A172 (cell line): ENCODE results near the gene SAC3D1. TPM values are rescaled to one million over a fixed set of nuclear protein-coding genes. Genes with fewer than 3 reads are reported as not detected.
A peak's percentile ranks its signal among the peaks of the same experiment; 100 is the strongest.

ENCODE experiments used
- DNase-seq: peaks from one replicate; pipeline ENCODE4 v3.0.0-alpha.2; 2015; ENCODE audit warnings: low spot score
- total RNA-seq: library from RNA; depleted of rRNA; stranded (reverse); fragments of >200 nt; shearing (Covaris generic); gene quantifications from 2 replicates; pipeline ENCODE4 v1.2.3, GENCODE V29; 2014

The SAC3D1 gene
- total RNA-seq, 1 experiment from 2014 or later = 44.0 TPM

DNA sequence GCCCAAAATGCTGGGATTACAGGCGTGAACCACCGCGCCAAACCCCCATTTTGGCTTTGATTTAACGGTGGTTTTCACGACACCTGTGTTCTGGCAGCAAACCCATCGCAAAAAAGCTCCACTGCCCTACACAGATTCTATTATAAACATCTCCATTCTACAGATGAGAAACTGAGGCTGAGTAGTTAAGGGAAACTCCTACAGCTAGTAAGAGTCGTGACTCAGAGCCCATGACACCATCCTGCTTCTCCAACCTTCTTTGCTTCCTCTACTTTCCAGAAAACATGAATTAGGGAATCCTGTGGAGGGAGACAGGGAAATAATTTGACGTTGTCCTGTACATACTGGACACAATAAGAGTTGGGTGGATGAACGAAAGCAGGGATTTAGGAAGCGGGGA, 14.2 kb upstream of the SAC3D1 start:
- DNase-seq = no peak

DNA sequence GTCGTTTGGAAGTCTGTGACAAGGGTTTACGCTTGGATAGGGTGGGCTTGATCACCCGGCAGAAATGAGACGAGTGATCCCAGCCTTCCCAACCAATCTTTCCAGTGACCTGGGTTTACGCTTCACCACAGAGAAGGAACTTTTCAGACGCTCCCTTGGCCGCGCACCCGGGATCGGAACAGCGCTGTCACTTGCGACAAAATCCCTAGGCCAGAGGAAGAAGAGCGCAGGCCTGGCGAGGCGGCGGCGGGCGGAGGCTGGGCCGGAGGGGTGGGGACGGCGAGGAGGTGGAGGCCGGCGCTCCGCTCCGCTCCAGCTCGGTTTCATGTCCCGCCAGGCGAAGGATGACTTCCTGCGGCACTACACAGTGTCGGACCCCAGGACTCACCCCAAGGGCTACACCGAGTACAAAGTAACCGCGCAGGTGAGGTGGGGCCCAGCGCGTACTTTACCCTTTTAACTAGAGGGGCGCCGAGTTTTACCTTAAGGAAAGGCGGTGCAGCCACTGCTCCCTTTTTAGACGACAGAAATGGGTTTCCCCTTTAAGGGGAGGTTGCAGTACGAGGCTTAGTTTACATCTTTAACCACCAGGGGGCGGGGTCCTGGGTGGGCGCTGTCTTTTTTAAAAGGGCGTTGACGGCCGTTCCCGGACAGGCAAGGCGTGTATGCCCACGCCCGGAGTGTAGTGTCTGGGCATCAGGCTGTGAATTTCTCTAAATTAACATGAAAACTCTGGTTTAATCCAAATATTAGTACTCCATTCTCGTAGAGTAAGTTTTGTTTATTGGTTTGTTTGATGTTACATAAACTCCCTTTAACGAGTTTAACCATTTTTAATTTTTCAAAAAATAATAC, 13.6 kb upstream of the SAC3D1 start, which contains the start of gene SNX15:
TSS of gene SNX15 (plus strand) at position 227 of the 855 bp plus-strand sequence. CDS start at position 326, 99 bp downstream.
- DNase-seq = peak; percentile 94

DNA sequence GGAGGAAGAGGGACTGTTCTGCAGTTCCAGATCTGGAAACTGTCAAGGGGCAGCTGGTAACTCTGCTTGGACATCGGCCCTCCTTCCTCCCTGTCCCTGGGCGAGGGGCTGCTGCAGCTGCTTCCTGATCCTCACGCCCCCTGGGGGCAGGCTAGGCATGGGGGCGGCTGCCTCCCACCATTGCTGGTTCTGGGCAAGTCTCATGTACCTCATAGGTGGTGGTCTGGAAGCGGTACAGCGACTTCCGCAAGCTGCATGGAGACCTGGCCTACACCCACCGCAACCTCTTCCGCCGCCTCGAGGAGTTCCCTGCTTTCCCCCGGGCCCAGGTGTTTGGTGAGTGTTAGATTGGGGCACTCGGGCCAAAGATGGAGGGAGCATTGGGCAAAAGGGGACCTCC, 8.8 kb upstream of the SAC3D1 start:
- no peak for DNase-seq

DNA sequence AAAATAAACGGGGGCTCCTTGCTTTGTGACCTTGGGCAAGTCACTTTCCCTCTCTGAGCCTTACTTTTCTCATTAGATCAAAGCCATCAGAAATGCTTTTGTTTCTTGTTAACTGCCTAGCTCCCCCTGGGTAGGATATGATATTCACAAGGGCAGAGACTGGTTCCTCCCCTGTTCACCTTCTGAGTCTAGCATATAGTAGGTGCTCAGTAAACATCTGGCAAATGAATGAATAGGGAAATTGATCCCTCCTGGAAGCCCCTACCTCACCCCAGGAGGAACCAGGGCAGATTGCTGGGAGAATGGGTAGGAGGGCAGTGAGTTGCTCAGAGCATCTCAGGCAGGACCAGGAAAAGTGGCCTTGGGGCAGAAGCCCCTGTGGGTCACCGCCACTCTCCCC, 6.6 kb upstream of the SAC3D1 start:
- no peak for DNase-seq

DNA sequence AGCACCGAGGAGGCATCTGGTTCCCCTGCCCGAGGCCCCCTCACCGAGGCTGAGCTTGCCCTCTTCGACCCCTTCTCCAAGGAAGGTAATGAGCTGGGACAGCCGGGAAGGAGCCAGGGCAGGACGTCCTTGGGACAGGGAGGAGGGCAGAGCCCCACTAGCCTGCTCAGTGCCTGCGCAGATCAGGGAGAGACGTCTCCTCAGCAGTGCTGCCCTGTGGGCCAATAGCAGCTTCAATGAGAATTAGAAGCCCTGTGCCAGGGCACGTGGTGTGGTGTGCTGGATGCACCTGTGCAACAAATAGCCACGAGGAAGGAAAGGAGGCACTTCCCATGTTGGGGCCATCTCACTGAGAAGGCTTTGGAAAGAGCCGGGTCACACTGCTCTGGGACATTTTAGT, 5.4 kb upstream of the SAC3D1 start:
- no peak for DNase-seq

DNA sequence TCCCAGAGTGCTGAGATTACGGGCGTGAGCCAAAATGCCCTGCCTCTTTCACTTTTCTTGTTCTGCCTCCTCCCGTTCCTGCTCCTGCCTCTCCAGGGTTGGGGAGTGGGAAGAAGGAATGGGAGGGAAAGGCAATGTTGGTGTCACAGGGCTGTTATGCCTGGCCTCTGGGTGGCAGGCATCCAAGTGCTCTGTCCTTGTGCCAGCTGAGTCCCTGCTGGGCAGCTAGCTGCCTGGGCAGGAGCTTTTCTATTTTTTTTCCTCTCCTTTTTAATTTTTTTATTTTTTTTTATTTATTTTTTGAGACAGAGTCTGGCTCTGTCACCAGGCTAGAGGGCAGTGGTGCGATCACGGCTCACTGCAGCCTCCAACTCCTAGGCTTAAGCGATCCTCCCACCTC, 4.1 kb upstream of the SAC3D1 start:
- peak; percentile 35 for DNase-seq

DNA sequence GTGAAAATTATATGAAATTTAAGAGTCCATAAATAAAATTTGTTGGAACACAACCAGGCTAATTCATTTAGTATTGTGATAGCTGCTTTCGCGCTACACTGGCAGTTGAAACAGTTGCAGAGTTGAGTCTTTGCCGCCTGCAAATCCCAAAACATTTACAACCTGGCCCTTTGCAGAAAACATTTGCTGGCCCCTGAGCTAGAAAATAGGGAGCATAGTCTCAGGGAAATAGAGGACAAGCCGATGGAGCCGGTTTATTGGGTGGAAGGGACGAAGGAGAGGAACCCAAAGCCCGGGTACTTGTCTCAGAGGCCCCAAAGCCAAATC, 527 bp upstream of the SAC3D1 start:
- DNase-seq = no peak

DNA sequence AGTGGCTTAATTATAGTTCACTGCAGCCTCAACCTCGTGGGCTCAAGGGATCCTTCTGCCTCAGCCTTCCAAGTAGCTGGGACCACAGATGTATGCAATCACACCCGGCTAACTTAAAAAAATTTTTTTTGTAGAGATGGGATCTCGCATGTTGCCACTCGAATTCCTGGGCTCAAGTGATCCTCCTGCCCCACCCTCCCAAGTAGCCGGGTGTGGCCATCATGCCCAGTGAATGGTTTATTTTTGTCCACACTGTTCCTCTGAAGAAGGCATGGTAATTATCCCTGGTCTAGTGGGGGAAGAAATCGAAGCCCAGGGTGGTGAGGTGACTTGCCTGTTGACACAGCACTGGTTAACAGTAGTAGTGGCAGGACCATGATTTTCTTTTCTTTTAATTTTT, 1.9 kb downstream of the SAC3D1 start:
- DNase-seq = no peak

DNA sequence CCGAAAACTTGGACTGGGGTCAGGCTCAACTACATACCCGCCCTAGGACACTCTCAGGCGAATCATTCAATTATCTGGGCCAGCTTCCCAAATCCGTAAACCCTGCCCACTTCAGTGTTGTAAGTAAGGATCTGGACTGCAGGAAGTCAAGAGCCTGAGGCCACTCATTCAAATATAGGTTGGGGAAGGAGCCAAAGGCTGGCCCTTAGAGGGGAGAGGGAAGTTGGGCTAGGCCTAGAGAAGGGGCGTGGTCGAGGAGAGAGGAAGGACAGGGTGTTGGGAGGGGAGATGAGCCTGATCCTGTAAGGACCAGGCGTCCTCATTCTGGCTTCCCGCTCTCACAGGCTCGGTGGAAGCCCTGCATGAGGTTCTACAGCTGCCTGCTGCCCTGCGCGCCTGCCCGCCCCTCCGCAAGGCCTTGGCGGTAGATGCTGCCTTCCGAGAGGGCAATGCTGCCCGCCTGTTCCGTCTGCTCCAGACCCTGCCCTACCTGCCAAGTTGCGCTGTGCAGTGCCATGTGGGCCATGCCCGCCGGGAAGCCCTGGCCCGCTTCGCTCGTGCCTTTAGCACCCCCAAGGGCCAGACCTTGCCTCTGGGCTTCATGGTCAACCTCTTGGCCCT, 3.0 kb downstream of the SAC3D1 start:
- DNase-seq = peak; percentile 42

DNA sequence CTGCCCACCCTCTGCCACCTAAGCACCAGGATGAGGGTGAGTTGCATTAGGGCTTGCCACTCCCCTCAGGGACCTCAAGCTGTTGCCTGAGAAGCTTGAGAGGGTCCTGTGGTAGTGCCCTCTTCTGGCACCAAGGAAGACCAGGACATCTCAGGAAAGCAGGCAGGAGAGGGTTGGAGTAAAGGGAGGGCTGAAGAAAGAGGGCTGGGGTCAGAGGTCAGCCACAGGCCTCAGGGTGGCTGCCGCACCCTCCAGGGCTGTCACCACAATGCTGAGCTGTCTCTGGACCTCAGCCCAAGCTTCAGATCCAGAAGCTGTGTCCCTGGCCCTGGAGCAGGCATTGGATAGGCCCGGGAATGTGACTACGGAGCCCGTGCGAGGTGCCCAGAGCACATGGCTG, 4.1 kb downstream of the SAC3D1 start:
- no peak for DNase-seq

DNA sequence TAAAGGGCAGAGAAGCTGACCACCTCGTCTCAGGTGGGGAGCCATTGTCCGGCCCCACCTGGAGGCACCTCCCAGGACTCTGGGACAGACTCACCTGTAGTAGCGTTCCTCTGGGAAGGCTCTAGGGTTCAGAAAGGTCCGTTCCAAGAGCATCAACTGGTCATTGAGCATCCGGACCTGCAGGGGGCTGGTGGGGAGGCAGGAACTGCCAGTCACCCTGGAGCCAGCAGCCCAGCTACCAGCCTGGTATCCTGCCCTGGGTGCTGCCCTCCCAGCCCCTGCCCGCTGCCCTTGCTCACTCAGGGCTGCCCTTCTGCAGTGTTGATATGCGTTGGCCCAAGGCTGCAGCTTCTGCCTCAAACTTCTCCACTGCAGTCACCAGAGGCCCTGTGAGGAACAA, 4.7 kb downstream of the SAC3D1 start:
- no peak for DNase-seq

DNA sequence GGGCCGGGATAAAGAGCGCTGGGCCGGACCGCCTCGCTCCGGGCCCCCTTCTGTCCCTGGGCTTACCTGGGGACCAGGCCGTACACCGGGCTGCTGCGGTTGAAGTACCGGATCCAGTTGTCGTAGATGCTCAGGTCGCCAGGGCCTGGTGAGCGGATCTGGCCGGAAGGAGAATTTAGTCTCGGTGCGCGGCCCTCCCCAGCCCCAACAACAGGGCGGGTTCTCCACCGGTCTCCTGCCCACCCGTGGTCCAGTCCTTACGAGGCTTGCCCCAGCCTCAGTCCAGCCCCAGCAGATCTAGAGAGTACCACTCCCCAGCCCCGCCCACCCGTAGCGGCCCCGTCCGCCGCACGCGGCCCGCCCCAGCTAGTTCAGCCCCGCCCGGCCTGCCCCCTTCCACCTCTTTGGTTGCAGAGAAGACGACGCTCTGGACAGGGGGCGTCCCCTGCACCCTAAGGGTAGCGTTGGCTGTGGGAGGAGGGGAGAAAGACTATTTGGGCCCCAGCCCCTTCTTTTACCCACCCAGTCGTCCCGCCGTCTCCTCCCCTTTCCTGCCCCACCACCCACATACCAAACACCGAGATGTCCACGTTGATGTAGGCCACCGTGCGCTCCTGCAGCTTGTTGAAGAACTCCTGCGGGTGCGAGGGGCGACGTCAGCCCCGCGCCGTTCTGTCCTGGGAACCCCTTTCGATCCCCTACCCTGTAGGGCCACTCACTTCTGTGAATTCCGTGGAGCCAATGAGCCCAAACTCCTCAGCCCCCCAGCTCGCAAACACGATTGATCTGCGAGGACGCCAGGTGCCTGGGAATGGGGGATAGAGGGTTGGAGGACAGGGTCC, 6.8 kb downstream of the SAC3D1 start:
- DNase-seq = no peak

DNA sequence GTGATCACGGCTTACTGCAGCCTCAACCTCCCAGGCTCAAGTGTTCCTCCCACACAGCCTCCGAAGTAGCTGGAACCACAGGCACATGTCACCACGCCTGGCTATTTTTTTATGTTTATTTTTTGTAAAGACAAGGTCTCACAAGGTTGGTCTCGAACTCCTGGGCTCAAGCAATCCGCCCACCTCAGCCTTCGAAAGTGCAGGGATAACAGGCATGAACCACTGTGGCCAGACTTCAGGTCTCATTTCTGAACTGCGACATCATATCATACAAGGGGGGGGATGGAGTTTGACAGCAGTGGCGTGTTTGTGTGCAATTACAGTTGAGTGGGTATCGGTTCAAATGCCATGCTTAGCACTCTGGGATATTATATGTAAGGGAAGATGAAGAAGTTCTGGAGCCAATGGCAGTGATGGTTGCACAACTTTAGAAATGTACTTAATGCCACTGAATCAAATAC, 10.4 kb downstream of the SAC3D1 start:
- DNase-seq = no peak

DNA sequence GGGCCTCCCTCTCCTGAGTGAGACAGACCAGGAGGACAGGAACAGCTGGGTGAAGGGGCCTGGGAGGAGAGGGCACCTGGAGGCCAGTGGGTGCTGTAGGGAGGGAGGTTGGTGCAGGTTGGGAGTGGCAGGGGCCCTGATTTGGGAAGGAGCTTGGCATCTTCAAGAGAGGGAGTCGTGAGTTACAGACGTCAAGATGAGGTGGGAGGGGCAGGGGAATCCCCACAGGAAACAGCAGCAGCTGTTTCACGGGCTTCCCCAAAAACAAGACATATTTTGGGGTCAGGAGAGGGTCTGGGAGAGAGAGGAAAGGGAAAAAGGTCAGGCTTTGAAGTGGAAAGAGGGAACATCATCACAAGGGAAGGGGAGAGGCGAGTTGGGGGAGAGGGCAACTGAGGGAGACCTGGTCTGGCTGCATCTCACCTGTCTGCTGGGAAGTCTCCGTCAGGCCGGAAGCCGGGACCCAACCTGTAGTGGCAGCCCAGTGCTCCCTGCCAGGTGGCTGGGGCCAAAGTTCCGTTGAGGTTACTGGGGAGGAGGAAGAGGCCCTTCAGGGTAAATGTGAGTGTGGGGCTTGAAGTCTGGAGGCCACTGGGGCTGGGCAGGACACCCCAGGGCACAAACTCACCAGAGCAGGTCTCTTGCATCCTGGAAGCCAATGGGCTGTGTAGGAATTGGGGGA, 13.0 kb downstream of the SAC3D1 start:
- DNase-seq = no peak

DNA sequence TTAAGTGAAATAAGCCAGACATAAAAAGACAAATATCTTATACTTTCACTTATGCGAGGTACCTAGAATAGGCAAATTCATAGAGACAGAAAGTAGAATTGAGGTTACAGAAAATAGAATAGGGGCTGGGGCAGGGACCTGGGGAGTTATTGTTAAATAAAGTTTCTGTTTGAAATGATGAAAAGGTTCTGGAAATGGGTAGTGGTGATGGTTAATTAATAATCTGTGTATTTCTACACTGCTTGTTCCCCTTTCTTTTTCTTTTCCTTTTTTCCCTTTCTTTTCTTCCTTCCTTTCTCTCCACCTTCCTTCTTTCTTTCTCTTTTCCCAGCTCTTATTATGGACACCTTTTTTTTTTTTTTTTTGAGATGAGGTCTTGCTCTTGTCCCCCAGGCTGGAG, 14.5 kb downstream of the SAC3D1 start:
- no peak for DNase-seq

DNA sequence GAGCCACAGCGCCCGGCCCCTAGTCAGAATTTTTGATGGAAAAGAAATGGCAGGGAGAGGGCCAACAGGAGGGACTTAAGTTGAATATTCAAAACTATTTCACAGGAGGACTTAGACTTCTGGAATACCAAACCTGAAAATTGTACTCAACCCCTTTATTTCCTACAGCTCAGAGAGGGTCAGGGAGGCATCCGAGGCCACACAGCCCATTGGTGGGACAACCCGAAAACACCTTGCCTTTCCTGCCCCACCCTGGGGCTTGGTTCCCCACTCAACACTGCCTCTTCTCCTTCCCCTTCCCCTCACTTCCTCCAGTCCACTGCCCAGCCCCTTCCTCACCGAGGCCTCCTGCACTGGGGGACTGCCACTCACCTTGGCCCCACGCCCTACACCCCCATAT, 16.0 kb downstream of the SAC3D1 start:
- no peak for DNase-seq

DNA sequence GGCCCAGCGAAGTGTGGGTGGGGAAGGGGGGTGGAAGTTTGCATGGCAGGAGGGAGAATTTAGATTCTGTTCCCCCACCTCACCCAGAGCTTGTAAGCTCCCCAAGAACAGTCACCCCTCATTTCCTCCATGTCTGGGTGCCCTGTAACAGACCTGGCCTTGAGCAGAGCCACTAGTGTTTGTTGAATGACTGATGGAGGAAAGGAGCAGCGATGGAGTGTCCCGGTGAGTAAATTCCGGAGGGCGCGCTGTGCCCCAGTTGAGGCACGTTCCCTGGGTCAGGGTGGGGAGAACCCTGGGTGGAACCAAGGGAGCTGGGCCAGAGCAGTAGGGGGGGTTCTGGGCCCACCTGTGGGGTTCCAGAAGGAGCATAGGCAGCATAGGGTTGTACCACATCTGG, 16.5 kb downstream of the SAC3D1 start:
- DNase-seq = no peak

DNA sequence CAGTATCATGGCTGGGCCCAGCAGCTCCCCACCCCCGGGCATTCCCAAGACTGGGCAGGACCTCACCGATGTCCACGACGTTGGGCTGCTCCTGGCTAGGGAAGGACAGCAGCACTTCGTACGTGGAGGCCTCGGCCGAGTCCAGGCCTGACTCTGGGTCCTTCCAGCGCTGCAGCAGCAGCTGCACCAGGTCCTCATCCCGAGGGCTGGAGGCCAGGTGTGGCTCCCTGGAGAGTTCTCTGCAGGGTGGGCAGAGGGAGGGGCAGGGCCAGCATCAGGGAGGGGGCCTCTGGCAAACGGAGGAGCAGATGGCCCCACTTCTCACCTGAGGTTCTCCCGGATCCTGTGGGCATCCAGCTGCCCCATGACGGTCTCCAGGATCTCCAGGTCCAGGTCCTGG, 17.0 kb downstream of the SAC3D1 start:
- no peak for DNase-seq

DNA sequence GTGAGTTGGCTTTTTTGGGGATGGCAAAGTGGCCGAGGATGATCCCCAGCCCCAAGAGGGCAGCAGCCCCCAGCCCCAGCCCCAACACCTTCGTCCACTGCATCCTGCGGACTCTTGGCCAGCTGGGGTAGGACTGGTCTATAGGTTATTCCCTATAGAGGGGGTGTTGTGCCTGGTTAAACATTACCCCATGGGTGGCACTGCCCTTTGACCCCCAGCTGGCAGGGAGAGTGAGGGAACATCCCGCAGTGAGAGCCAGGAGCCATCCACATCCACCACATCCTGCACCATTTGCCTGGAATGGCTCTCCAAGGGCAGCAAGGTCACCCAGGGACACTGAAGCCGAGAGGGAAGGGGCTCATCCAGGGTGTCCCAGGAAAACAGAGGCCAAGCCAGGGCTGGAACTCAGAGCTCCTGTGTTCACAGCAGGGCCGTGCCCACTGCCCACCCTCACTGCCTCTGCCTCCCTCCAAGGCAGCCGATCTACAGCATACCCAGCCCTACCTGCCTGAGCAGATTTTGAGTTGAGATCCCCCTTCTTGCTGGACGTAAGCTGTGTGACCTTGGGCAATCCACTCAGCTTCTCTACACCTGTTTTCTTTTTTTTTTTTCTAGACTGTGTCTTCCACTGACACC, 17.5 kb downstream of the SAC3D1 start, which contains the start of gene NAALADL1:
TSS of gene NAALADL1 (minus strand) at position 135 of the 636 bp plus-strand sequence. CDS start at position 103, 32 bp downstream.
- no peak for DNase-seq

DNA sequence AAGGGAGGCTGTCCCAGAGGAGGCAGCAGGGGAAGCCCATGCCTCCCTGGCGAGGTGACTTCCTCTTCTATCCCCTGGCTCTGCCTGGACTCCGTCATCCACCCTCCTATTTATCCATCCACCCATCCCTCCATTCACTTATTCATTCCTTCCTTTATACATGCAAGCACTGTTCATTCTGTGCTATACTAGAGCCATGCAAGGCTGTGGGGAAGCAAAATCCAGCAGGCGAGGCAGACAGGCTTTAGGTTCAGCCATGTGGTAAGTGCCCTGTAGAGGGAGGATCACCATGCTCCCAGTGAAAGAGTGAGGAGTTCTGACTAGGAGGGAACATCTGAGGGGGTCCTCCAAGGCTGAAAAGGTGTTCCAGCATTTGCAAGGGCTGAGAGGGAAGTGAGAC, 18.5 kb downstream of the SAC3D1 start:
- no peak for DNase-seq
